Daoy (cell line): ENCODE measurements around the gene CCDC183. TPM values are rescaled to one million over a fixed set of nuclear protein-coding genes. Genes with fewer than 3 reads are reported as not detected.
"Not testable (repeated sequence)": the region's sequence is repeated elsewhere in the genome, so short reads cannot be mapped to it uniquely, and the experiment has no call there.

Experiments
- DNase-seq: peaks from one replicate; pipeline ENCODE4 v3.0.0-alpha.2; 2015; ENCODE audit warnings: low read depth
- total RNA-seq: library from RNA; depleted of rRNA; stranded (reverse); fragments of >200 nt; shearing (Covaris generic); gene quantifications from 2 replicates; pipeline ENCODE4 v1.2.3, GENCODE V29; 2014

CCDC183 gene
- total RNA-seq, 1 experiment from 2014 or later: 0.23 TPM

DNA sequence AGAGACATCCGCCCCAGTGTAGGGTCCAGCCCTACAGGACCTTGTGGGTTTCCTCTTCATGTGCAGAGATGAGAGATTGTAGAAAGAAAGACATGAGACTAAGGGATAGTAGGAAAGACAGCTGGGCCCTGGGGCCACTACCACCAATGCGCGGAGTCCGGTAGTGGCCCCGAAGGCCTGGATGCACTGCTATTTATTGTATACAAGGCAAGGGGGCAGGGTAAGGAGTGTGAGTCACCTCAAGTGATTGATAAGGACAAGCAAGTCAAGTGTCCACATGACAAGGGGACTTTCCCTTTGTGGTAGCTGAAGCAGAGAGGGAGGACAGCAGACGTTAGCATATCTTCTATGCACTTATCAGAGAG is 11.2 kb upstream of the CCDC183 start:
- no peak for DNase-seq

DNA sequence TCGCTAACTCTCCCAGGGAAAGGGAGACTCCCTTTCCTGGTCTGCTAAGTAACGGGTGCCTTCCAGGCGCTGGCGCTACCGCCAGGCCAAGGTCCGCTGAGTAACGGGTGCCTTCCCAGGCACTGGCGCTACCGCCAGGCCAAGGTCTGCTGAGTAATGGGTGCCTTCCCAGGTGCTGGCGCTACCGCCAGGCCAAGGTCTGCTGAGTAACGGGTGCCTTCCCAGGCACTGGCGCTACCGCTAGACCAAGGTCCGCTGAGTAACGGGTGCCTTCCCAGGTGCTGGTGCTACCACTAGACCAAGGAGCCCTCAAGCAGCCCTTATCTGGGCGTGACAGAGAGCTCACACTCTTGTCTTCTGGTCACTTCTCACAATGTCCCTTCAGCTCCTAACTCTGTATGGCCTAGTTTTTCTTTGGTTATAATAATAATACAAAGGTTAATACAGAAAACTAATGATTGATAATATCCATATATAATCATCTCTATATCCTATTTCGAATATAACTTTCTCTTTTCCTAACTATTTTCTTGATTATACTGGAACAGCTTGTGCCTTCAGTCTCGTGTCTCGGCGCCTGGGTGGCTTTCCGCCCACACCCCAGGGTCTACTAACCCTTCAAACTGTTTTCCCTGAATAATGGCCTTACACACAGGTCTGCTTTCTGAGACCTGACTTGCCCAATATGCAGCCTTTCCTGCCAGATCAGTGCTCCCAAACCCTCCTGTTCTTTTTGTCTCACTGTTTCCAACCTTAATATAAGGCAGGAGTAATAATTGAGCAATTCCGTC is 10.4 kb upstream of the CCDC183 start:
- DNase-seq: not testable (repeated sequence)

DNA sequence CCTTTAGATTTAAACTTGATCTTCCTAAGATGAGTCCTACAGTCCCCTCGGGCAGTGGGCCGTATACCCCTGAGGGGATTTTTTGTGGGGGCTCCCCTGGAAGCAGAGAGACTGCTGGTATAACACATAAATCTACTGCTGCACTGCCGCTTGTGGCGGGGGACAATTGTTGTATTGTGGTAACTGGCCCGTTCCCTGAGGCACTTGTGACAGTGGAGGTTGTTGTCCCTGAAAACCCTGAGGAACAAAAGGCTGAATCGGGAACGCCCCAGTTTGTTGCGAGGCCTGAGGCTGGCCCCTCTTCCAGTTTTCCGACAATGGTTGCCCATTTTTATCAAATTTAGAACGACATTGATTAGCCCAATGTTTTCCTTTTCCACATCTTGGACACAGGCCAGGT is 9.7 kb upstream of the CCDC183 start:
- DNase-seq: no peak

DNA sequence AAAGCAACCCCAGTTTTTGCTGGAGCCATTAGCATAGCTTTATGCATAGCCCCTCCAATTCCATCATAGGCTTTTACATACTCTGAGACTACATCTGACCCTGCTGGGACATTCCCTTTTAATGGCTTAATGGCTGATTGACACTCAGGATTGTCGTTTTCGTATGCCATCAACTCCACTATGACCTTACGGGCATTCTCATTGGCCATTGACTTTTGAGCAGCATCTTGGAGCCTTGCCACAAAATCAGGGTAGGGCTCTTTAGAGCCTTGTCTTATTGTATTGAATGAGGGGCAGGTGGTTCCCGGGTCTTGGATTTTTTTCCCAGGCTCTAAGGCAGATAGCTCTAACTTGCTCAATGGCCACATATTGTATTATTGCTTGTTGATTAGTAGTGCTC is 9.2 kb upstream of the CCDC183 start:
- DNase-seq: not testable (repeated sequence)

DNA sequence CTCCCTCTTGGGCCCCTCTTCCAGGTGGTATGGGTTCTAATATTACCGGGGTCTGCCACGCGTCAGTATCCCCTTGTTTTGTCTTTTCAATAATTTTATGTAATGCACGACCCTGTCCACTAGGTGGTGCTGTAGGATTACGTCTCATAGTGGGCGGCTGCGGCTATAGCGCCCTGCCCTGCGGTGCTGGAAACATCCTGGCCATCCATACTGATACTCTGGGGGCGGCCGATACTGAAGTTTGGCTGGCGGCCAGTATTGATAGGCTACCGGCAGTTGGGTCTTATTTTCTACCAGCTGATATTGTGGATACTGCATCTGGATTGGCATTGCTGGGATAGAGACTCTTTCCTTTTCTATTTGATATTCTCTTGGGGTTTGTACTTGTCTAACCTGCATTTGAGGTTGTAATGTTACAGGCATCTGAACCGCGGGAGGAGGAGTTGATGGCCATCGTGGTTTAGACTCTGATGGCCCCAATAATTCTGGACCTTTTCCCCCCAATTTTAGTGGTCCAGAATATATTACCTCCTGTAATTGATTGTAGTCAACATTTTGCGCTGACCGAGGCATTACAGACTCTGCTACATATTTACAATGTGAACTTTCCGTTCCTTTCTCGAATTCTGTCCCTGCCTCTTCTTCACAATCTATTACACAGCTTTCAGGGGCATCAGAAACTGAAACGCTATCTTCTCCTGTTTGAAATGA is 8.3 kb upstream of the CCDC183 start:
- peak; percentile 78 for DNase-seq

DNA sequence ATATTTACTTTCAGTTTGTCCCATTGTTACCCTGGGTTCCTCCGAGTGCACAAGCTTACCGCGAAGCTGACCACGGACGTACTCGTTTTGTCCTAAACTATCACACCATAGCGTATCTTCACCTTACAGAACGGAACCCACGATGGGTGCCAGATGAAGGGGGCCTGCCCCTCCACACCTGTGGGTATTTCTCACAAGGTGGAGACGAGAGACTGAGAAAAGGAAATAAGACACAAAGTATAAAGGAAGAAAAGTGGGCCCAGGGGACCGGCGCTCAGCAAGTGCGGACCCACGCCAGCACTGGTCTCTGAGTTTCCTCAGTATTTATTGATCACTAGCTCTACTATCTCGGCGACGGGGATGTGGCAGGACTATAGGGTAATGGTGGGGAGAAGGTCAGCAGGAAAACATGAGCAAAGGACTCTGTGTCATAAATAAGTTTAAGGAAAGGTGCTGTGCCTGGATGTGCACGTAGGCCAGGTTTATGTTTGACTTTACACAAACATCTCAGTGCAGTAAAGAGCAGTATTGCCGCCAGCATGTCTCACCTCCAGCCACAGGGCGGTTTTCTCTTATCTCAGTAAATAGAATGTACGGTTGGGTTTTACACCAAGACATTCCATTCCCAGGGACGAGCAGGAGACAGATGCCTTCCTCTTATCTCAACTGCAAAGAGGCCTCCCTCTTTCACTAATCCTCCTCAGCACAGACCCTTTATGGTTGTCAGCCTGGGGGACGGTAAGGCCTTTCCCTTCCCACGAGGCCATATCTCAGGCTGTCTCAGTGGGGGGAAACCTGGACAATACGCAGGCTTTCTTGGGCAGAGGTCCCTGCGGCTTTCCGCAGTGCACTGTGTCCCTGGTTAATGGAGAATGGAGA is 7.3 kb upstream of the CCDC183 start:
- not testable (repeated sequence) for DNase-seq

DNA sequence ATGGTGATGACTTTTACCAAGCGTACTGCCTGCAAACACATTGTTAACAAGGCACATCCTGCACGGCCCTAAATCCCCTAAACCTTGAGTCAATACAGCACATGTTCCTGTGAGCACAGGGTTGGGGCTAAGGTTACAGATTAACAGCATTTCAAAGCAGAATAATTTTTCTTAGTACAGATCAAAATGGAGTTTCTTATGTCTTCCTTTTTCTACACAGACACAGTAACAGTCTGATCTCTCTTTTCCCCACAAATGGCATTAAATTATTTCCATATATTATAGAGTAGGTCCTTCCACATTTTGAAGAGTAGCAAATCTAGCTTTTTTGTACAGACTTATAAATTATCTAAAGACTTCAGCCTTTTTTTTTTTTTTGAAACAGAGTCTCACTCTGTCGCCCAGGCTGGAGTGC is 6.6 kb upstream of the CCDC183 start:
- no peak for DNase-seq

DNA sequence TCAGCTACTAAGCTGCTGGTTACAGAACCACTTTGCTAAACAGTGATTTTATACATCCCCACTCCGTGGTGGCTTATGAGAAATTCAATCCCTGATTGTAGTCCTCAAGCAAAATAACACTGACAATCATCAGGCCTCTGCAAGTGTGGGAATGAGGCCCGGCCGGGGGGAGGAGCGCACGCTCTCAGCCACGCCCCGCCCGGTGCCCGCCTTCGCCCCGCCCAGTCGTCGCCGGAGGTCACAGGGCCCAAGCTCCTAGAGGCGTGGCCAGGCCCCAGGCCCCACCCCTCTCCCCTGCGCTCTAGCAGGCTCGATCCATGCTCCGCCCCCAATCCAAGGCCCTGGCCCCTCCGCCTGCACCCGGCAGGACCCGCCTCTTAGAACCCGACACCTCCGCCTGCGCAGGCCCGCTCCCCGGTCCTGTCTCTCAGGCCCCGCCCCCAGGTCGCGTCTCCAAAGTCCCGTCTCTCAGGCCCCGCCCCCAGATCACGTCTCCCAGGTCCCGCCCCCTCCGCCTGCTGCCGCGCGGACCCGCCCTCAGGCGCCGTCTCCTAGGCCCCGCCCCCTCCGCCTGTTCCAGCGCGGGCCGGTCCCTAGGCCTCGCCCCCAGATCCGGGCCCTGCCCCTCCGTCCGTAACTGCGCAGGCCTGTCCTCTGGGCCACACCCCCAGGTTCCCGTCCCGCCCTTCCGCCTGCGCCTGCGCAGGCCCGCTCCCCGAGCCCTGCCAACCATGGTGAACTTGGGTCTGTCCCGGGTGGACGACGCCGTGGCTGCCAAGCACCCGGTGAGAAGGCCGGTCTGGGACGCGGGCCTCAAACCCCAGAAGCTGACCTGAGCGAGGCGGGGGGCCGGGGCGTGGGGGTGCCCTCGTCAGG is 5.3 kb upstream of the CCDC183 start, which contains the start of gene TMEM141:
TSS of gene TMEM141 (plus strand) at position 705 of the 876 bp plus-strand sequence. CDS start at position 732, 27 bp downstream.
- peak; percentile 100 for DNase-seq

DNA sequence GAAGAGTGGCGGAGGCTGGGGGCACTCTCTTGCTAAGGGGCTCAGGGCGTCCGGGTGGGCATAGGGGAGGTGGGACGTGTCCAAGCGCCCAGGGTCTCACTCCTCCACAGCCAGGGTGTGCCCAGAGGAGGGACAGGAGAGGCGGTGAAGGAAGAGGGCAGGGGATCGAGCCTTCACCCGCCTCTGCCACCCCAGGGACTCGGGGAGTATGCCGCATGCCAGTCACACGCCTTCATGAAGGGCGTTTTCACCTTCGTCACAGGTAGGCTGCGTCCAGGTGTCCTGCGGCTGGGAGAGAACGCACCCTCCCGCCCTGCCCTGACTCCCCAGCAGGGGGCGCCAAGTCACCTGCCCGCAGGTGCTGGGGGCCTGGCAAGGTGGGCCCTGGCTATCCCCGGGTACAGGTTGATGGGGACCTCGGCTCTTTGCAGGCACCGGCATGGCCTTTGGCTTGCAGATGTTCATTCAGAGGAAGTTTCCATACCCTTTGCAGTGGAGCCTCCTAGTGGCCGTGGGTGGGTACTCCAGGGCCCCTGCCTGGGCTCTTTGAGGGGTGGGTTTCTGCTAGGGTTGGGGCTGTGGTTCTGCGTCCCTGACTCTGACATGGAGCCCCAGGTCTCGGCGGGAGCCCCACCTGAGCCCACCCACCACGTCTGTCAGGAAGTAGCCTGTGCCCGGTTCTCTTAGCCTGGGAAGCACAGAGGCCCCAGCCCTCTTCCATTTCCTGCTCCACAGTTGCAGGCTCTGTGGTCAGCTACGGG is 4.4 kb upstream of the CCDC183 start:
- DNase-seq: peak; percentile 56

DNA sequence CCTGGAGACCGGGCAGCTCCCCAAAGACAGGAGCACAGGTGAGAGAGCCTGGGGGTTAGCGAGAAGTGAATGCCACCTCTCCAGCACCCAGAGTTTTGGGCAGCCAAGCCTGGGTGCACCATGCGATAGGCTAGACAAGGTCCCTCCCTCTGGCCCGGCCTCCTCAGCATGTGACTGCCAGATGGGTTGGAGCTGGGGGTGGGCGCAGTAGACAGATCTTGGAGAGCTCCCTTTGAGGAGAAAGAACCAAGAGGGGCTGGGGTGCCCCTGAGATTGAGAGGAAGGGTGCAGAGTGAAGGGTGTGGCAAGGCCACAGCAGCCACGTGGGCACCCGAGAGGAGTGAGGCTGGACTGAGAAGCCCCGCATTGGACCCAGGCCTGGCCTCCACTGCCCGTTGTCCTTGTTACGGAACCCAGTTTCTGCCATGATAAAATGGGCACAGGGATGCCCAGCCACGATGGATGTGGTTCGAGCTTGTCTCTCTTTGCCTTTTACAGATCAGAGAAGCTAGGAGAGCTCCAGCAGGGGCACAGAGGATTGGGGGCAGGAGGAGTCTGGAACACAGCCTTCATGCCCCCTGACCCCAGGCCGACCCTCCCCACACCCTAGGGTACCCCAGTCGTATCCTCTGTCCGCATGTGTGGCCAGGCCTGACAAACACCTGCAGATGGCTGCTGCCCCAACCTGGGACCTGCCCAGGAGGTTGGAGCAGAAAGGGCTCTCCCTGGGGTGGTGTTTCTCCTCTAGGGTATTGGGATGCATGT is 3.6 kb upstream of the CCDC183 start:
- no peak for DNase-seq

DNA sequence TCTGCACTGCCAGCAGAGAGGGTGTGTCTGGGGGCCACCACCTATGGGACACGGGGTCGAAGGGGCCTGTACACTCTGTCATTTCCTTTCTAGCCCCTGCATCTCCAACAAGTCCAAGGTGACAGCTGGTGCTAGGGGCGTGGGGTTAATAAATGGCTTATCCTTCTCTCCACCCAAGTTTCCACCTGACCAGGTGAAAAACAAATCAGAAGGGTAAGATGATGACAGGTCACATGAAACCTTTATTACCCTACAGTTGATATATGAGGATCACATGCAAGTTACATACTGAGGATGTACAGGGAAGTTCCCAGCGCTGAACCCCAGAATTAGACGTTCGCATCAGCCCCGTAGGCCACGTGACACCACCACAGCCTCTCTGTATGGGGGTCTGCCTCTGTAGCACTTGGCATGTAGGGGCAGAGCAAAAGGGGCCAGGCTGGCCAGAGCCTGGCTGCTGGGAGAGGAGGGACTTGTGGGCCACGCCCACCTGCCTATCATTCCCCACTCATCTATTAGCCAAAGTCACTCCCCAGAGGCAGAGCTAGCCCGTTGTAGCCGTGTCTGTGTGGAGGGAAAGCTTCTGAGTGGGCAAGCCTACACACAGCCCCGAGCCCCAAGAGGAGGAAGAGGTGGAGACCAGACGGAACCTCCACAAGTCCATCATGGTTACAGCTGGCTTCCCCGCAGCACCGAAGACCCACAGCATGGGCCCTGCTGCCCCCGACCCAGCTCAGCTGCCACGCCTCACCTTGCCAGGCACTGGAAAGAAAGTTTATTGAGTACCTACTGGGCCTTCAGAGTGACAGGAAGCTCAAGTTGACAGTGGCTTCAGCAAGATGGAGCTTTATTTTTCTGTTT is 2.8 kb upstream of the CCDC183 start:
- no peak for DNase-seq

DNA sequence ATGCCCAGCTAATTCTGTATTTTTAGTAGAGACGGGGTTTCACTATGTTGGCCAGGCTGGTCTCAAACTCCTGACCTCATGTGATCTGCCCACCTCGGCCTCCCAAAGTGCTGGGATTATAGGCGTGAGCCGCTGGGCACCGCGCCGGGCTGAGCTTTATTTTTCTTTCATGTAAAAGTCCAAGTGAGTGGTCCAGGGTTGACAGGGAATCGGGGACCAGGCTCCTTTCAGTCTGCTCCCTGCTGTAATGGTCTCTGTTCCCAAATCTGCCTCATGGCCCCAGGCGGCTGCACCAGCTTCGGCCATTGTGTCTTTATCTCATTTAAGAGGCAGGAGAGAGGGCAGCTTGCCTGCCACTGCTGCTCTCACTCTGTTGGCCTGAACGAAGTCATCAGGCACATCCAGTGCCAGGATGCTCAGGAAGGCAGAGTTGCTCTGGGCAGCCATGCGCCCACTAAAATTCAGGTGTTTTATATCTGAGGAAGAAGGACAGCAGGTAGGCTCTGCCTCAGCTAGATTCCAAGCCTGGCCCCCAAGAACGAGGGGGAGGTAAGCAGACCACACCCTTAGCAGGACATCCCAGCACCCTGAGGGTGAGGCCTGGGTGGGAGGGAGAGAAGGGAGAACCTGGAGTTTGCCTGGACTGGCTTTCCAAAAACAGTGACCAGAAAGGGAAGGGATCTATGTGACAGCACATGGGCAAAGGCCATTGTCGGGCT is 1.7 kb upstream of the CCDC183 start:
- DNase-seq: no peak

DNA sequence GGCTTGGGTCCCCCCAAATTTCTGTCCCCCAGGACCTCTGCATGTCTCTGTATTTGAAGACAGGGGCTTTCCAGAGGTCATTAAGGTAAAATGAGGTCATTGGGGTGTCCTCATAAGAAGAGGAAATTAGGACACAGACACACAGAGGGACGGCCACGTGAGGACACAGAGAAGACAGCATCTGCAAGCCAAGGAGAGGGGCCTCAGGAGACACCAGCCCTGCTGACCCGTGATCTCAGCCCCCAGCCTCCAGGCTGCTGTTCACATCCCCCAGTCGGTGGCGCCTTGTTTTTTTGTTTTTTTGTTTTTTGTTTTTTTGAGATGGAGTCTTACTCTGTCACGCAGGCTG is 1.2 kb upstream of the CCDC183 start:
- DNase-seq: no peak

DNA sequence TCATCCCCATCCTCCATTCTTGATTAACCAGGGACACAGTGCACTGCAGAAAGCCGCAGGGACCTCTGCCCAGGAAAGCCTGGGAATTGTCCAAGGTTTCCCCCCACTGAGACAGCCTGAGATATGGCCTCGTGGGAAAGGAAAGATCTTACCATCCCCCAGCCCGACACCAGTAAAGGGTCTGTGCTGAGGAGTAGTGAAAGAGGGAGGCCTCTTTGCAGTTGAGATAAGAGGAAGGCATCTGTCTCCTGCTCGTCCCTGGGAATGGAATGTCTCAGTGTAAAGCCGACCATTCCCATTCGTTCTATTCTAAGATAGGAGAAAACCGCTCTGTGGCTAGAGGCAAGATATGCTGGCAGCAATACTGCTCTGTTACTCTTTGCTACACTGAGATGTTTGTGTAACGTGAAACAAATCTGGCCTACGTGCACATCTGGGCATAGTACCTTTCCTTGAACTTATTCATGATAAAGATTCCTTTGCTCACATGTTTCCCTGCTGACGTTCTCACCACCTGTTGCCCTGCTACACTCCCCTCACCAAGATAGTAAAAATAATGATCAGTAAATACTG is 723 bp downstream of the CCDC183 start:
- DNase-seq: not testable (repeated sequence)

DNA sequence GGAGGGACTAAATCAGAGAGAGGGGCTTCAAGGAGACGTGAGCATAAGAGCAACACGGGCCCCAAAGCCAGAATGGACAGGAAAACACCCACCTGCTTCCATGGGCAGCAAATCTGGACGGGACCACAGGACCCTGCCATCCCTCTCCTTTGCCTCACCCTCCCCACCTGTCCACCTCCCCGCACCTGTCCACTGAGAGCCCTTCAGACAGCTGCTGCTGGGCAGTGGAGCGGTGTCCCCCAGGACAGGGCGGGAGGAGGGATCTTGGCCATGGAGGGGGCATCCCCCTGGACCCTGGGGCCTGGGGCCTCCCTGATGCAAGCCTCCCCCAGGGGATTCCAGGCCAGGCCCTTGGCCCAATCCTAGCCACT is 2.6 kb downstream of the CCDC183 start:
- no peak for DNase-seq

DNA sequence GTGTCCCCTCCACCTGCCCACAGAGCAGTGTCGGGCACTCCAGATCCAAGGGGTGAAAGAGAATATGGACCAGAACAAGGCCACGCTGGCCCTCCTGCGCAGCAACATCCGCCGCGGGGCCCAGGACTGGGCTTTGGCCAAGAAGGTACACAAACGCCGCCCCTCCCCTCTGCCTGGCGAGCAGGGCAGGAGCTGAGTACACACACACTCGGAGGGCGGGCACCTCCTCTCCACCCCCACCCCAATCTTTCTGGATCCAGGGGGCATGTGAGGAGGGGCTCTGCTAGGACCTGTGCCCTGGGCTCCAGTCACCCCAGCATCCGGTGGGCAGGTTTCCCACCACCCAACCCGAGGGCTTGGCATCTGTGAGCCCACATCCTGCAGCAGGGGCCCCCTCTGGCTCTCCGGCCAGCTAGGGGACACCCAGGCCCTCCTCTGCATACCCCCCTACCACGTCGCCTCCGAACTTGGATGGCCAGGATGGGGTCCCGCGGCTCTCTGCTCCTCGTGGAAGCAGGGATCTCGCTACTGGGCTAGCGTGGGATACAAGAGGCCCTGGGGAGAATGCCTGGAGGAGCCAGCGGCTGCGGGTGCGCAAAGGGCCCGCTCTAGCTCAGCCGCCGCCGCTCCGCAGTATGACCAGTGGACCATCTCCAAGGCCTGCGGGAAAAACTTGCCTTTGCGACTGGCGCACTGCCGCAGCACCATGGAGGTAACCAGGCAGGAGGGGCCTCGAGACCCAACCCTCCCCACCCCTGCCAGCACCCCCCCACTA is 3.1 kb downstream of the CCDC183 start:
- DNase-seq: peak; percentile 43
